Fibroblast of upper back skin (primary cell): ENCODE data around the gene TNRC6A.
"Not testable (repeated sequence)": the region's sequence is repeated elsewhere in the genome, so short reads cannot be mapped to it uniquely, and the experiment has no call there.

Source experiments
- DNase-seq: peaks from one replicate; pipeline ENCODE4 v3.0.0-alpha.2; 2013

Gene TNRC6A

DNA sequence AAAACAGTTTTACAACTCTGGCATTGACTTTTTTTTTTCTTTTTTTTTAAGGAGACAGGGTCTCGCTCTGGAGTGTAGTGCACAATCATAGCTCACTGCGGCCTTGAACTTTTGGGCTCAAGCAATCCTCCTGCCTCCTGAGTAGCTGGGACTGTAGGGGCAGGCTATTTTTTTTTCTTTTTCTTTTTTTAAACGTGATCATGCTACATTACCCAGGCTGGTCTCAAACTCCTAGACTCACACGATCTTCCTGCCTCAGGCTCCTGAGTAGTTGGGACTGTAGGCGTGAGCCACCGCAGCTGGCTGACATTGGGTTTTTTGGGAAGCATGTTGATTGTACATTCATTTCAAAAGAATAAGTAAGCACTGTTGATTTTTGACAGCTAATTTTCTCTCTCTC is 32.1 kb downstream of the TNRC6A start:
- DNase-seq: no peak

- DNase-seq: no peak
Observed at GRCh38 chr16:24764916-24765315, 35.5 kb downstream of the TNRC6A start.

- DNase-seq: no peak
Observed at GRCh38 chr16:24766057-24766456, 36.6 kb downstream of the TNRC6A start.

DNA sequence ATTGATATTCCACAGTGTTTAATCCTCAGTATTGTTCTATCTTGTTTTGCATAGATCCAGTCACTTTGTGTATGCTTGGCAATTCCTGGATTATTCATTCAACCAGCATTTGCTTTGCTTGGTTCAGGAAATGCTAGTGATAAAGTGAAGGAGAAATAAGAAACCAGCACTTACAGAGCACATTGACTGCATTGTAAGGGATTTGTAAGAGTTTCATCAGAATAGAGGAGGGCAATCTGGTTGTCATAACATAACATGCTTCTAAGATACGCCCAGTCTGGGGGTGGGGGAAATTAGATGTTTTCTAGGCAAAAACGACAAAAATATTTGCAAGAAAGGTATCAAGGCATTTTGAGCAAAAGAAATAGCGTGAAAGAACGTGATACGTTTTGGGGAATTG is 40.4 kb downstream of the TNRC6A start:
- DNase-seq: peak; percentile 60

- peak; percentile 39 for DNase-seq
Observed at GRCh38 chr16:24771132-24771778, 41.8 kb downstream of the TNRC6A start.

GRCh38 chr16:24771779-24772157 is 42.3 kb downstream of the TNRC6A start:
- DNase-seq: no peak

GRCh38 chr16:24773771-24774427 is 44.4 kb downstream of the TNRC6A start:
- no peak for DNase-seq

GRCh38 chr16:24774510-24774909 is 45.1 kb downstream of the TNRC6A start:
- no peak for DNase-seq

DNA sequence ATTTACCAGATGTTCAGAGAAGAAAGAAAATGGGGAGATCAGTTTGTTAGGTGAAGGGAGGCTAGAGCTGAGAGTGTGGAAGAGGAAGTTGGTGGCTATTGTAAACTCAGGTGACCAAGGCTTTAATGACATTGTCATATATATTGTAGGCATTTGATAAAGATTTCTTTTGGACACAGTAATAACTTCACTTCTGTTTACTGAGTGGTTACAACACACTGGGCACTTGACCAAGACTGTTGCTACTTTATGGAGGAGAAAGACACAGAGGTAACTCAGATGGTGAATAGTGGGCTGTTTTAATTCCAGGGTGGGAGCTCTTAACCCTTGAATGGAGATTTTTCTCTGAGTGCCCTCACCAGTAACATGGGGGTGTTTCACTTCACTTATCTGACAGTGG is 46.0 kb downstream of the TNRC6A start:
- DNase-seq: peak; percentile 11

DNA sequence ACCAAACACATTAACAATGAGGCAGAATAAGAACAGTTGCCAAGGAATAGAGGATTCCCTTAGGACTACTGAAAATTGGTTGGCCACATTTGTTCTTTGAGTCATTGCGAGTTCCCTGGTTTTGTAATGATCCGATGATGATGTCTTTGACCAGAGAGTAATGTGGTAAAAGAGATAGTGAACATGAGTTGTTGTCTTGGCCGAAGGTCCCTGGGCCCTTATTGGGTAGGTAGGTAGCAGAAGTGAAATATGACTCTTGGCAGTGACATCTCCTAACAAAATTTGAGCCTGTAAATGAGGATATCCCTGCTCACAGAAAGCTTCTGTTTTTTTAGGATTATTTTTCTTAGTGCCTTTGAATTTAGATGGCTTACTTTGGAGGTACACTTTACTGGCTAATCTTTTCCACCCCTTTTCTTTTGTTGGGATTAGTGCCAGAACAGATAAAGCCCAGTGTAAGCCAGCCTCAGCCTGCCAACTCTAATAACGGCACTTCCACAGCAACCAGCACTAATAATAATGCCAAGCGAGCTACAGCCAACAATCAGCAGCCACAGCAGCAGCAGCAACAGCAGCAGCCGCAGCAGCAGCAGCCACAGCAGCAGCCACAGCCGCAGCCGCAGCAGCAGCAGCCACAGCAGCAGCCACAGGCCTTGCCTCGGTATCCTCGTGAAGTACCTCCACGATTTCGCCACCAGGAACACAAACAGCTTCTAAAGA is 47.2 kb downstream of the TNRC6A start:
- peak; percentile 44 for DNase-seq

- no peak for DNase-seq
Observed at GRCh38 chr16:24778671-24779070, 49.2 kb downstream of the TNRC6A start.

DNA sequence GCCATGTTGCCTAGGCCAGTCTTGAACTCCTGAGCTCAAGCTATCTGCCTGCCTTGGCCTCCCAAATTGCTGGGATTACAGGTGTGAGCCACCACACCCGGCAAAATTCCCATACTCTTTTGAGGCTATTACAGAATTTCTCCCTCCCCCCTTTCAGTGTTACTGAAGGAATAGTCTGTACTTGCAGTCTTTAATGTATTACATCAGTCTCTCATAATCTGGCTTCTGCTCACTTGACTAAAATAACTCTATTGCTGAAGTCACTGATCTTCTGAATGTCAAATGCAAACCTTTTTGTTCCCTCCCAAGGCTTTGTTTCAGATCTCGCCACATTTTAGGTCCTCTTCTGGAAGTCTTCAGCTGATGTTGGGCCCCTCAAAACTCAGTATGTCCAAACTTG is 51.8 kb downstream of the TNRC6A start:
- DNase-seq: no peak

DNA sequence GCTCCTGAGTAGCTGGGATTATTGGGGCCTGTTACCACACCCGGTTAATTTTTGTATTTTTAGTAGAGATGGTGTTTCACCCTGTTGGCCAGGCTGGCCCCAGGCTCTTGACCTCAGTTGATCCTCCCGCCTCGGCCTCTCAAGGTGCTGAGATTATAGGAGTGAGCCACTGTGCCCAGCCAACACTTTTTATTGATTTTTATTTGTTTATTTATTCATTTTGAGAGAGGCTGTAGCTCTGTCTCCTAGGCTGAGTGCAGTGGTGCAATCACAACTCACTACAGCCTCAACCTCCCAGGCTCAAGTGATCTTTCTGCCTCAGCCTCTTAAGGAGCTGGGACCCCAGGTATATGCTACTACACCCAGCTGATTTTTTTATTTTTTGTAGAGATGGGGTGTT is 54.7 kb downstream of the TNRC6A start:
- DNase-seq: no peak

DNA sequence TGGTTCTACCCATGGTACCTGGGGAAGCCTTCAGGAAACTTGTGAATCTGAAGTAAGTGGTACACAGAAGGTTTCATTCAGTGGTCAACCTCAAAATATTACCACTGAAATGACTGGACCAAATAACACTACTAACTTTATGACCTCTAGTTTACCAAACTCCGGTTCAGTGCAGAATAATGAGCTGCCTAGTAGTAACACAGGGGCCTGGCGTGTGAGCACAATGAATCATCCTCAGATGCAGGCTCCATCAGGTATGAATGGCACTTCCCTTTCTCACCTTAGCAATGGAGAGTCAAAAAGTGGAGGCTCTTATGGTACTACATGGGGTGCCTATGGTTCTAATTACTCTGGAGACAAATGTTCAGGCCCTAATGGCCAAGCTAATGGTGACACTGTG is 60.4 kb downstream of the TNRC6A start:
- no peak for DNase-seq

DNA sequence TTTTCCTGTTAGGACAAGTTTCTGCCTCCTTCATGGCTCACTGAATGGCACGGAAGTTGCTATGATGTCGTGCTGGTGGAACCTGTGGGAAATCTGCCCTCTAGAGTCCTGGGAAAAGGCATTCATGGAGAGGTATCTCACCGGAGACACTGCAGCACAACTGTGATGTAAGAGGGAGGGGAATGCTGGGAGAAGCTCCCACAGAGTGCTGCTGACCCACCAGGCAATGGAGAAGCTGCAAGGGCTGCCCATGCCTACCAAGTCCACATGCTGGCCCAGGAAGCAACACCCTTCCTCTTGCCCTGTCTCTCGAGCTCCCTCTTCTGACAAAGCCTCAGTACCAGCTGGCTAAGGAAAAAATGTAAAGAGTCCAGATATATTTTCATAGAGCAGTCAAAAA is 71.1 kb downstream of the TNRC6A start:
- DNase-seq: peak; percentile 17

- DNase-seq: no peak
Observed at GRCh38 chr16:24801761-24802302, 72.4 kb downstream of the TNRC6A start.

GRCh38 chr16:24805484-24805883 is 76.0 kb downstream of the TNRC6A start:
- DNase-seq: no peak

- DNase-seq: no peak
Observed at GRCh38 chr16:24807301-24807700, 77.8 kb downstream of the TNRC6A start.

DNA sequence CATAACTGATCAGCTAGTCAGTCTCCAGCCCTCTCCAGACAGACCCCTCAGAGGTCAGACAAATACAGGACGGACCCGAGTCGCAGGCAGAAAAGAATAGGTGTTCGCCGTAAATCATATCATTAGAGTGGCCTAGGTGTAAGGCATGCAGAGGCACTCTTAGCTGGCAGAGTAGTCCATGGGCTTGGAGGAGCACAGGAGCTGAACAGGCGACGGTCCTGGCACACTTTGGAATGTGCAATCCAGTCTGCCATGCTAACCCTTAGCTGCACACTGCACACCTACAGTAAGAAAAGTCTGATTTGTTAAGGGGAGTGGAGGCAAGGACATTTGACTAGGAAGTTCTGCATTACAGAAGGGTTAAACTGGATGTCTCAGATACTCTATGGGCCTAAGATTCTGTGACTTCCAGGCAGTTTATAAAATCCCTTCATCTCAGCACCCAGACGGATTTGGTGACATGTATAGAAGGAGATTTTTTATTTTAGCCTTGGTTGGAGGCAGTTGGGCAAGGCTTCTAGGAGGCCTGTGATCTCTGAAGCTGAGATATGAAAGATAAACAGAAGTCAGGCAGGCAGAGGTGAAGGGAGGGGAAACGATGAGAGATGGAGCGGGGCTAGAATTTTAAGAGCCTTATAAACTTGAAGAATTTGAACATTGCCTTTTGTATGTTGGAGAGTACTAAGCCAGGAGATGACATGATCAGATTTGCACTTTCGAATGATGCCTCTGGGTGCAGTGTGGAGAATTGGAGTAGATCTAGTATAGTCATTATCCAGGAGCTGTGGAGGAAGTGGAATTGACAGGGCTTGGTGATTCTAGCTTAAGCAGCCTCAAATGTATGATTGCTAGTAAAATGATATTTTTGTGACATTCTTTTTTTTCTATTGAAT is 81.7 kb downstream of the TNRC6A start:
- no peak for DNase-seq

GRCh38 chr16:24812813-24813212 is 83.4 kb downstream of the TNRC6A start:
- DNase-seq: not testable (repeated sequence)

- no peak for DNase-seq
Observed at GRCh38 chr16:24815021-24815420, 85.6 kb downstream of the TNRC6A start.

GRCh38 chr16:24816688-24817087 is 87.2 kb downstream of the TNRC6A start:
- DNase-seq: no peak

GRCh38 chr16:24819462-24820040 is 90.1 kb downstream of the TNRC6A start:
- no peak for DNase-seq
